ENCODE results near the gene LRMDA. TPM values are rescaled to one million over a fixed set of nuclear protein-coding genes. Genes with fewer than 3 reads are reported as not detected.

The LRMDA gene
- total and polyA plus RNA-seq, 2 of the 13 experiments (the other 11 are each of a cell fraction or from before 2014, with no cell fraction given) = 13.4 to 22.0 TPM

- peak; percentile 37; the same call in 1 of the 2 replicates for TF ChIP-seq CBX5 (CRISPR knock-in tag; IDR thresholded peaks at IDR 0.05; ENCODE audit: borderline replicate concordance)
- TF ChIP-seq ZNF253 (CRISPR knock-in tag; IDR thresholded peaks at IDR 0.05; ENCODE audit: borderline replicate concordance) = no peak
- peak; percentile 48; the same call in 1 of the 2 replicates for TF ChIP-seq ZNF350 (CRISPR knock-in tag; IDR thresholded peaks at IDR 0.05; ENCODE audit: borderline replicate concordance, low read depth)
- peak; percentile 92 for TF ChIP-seq RAD21 (CRISPR knock-in tag; IDR thresholded peaks at IDR 0.05)
- TF ChIP-seq ARID5B (CRISPR knock-in tag; IDR thresholded peaks at IDR 0.05) = peak; percentile 33; the same call in 1 of the 2 replicates
- no peak for TF ChIP-seq NCOA5 (CRISPR knock-in tag; IDR thresholded peaks at IDR 0.05)
- TF ChIP-seq ZSCAN5A (CRISPR knock-in tag; IDR thresholded peaks at IDR 0.05; ENCODE audit: borderline replicate concordance) = 0 out of 2 replicates have a peak, but pooled peaks have one; percentile 38
- no peak for TF ChIP-seq ZNF3 (CRISPR knock-in tag; IDR thresholded peaks at IDR 0.05)
- peak; percentile 19; the same call in 1 of the 2 replicates for TF ChIP-seq HOXA9 (CRISPR knock-in tag; IDR thresholded peaks at IDR 0.05; ENCODE audit: borderline replicate concordance)
- TF ChIP-seq, protein P1, sequence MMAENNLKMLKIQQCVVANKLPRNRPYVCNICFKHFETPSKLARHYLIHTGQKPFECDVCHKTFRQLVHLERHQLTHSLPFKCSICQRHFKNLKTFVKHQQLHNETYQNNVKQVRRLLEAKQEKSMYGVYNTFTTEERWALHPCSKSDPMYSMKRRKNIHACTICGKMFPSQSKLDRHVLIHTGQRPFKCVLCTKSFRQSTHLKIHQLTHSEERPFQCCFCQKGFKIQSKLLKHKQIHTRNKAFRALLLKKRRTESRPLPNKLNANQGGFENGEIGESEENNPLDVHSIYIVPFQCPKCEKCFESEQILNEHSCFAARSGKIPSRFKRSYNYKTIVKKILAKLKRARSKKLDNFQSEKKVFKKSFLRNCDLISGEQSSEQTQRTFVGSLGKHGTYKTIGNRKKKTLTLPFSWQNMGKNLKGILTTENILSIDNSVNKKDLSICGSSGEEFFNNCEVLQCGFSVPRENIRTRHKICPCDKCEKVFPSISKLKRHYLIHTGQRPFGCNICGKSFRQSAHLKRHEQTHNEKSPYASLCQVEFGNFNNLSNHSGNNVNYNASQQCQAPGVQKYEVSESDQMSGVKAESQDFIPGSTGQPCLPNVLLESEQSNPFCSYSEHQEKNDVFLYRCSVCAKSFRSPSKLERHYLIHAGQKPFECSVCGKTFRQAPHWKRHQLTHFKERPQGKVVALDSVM (CRISPR knock-in tag; IDR thresholded peaks at IDR 0.05) = no peak
- TF ChIP-seq KDM2A (CRISPR knock-in tag; IDR thresholded peaks at IDR 0.05; ENCODE audit: borderline replicate concordance, low read depth) = peak; percentile 60; the same call in 1 of the 2 replicates
- peak; percentile 75 for TF ChIP-seq ZMYM4 (CRISPR knock-in tag; IDR thresholded peaks at IDR 0.05)
- TF ChIP-seq CHCHD3 (CRISPR knock-in tag; IDR thresholded peaks at IDR 0.05) = no peak
- TF ChIP-seq, protein P2, sequence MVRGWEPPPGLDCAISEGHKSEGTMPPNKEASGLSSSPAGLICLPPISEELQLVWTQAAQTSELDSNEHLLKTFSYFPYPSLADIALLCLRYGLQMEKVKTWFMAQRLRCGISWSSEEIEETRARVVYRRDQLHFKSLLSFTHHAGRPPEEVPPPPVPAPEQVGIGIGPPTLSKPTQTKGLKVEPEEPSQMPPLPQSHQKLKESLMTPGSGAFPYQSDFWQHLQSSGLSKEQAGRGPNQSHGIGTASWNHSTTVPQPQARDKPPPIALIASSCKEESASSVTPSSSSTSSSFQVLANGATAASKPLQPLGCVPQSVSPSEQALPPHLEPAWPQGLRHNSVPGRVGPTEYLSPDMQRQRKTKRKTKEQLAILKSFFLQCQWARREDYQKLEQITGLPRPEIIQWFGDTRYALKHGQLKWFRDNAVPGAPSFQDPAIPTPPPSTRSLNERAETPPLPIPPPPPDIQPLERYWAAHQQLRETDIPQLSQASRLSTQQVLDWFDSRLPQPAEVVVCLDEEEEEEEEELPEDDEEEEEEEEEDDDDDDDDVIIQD (CRISPR knock-in tag; IDR thresholded peaks at IDR 0.05; ENCODE audit: low read depth) = peak; percentile 57
- no peak for TF ChIP-seq ZSCAN25 (CRISPR knock-in tag; IDR thresholded peaks at IDR 0.05)
- TF ChIP-seq SKI (IDR thresholded peaks at IDR 0.05; ENCODE audit: partially characterized antibody) = peak; percentile 18
- TF ChIP-seq ELF3 (CRISPR knock-in tag; IDR thresholded peaks at IDR 0.05) = no peak
- TF ChIP-seq KDM4B (CRISPR knock-in tag; IDR thresholded peaks at IDR 0.05) = 0 out of 2 replicates have a peak, but pooled peaks have one; percentile 26
Measured at GRCh38 chr10:76086761-76087639, 655.6 kb downstream of the LRMDA start (continued).

All from HepG2 (cell line).